Endothelial cell of umbilical vein (primary cell): ENCODE measurements around the gene GALK2. TPM values are rescaled to one million over a fixed set of nuclear protein-coding genes. Genes with fewer than 3 reads are reported as not detected.

Experiments used
- BruUV-seq: library from RNA; stranded (reverse); fragments of 400-500 nt; replicated peaks from 2 replicates; lab custom pipeline; 2021; lab: Mats Ljungman, UMichigan
- CTCF ChIA-PET: fragments of 300-600, 350-600 bp; sonication (Branson Sonifier 250); formaldehyde crosslinking; loops from one replicate; lab custom pipeline; 2021; ENCODE audit warnings: antibody characterized with exemption, inconsistent platforms; lab: Charles Lee
- POLR2A ChIA-PET: fragments of 300-600, 350-600 bp; sonication (Branson Sonifier 250); formaldehyde crosslinking; loops from one replicate; lab custom pipeline; 2021; ENCODE audit warnings: antibody characterized with exemption, inconsistent platforms; lab: Charles Lee
- DNase-seq: peaks from one replicate; pipeline ENCODE4 v3.0.0-alpha.2; 2011; ENCODE audit warnings: low read depth, low spot score
- FAIRE-seq: peaks from 2 replicates; lab custom pipeline; 2011; peaks lifted over from hg19 to GRCh38; lab: Jason Lieb, UNC
- H2AFZ ChIP-seq: 2 replicates; pipeline ENCODE4 v1.6.0; 2012; ENCODE audit warnings: low read depth, low read length, control low read depth, inconsistent platforms
- H3K27ac ChIP-seq: 2 replicates; pipeline ENCODE4 v1.5.1; 2011; ENCODE audit warnings: low read depth, mild to moderate bottlenecking, control low read depth, low read length, moderate library complexity; ENCODE audit not compliant: insufficient read depth
- H3K27me3 ChIP-seq, 2 experiments: 2 replicates each; pipeline versions ENCODE4 v1.6.0 to v1.6.1; 2011; ENCODE audit warnings: low read length in 2 of 2, mixed read lengths in 1 of 2; ENCODE audit not compliant: control insufficient read depth in 2 of 2, insufficient read depth in 2 of 2
- H3K36me3 ChIP-seq, 2 experiments: 2 replicates in 1 of 2; 3 replicates in 1 of 2; pipeline ENCODE4 v1.5.1; 2011; ENCODE audit warnings: low read length in 2 of 2, mild to moderate bottlenecking in 1 of 2, moderate library complexity in 1 of 2; ENCODE audit not compliant: control insufficient read depth in 2 of 2, insufficient read depth in 2 of 2; ENCODE audit errors: extremely low read depth in 1 of 2
- H3K4me1 ChIP-seq: 3 replicates; pipeline ENCODE4 v1.5.1; 2011; ENCODE audit warnings: mild to moderate bottlenecking, low read length; ENCODE audit not compliant: control insufficient read depth, insufficient read depth; ENCODE audit errors: extremely low read depth
- H3K4me2 ChIP-seq: 2 replicates; pipeline ENCODE4 v1.6.1; 2011; ENCODE audit warnings: low read length, control low read depth, mixed read lengths; ENCODE audit not compliant: insufficient read depth
- H3K4me3 ChIP-seq, 3 experiments: fragments of 200-600 bp in 1 of 3; sonication (generic), shearing (Covaris generic) in 1 of 3; replicated peaks in 1 of 3; 2 replicates each; pipeline ENCODE4 v1.5.1; 2011 to 2016; ENCODE audit warnings: control low read depth in 3 of 3, low read length in 3 of 3, mild to moderate bottlenecking in 2 of 3, inconsistent platforms in 1 of 3, low read depth in 1 of 3, moderate library complexity in 1 of 3; ENCODE audit not compliant: insufficient read depth in 1 of 3
- H3K79me2 ChIP-seq: 2 replicates; pipeline ENCODE4 v1.6.0; 2012; ENCODE audit warnings: low read length, inconsistent platforms; ENCODE audit not compliant: control insufficient read depth, insufficient read depth
- H3K9ac ChIP-seq: replicated peaks from 2 replicates; pipeline ENCODE3; 2011; ENCODE audit warnings: low read length, control low read depth; ENCODE audit not compliant: insufficient read depth; ENCODE audit errors: extremely low read depth
- H3K9me1 ChIP-seq: replicated peaks from 3 replicates; pipeline ENCODE4 v1.6.0; 2011; ENCODE audit warnings: mild to moderate bottlenecking, low read length; ENCODE audit not compliant: control insufficient read depth, insufficient read depth; ENCODE audit errors: extremely low read depth
- H3K9me3 ChIP-seq: replicated peaks from 2 replicates; pipeline ENCODE4 v1.5.1; 2012; ENCODE audit warnings: low read length, inconsistent platforms; ENCODE audit not compliant: control insufficient read depth, insufficient read depth
- H4K20me1 ChIP-seq: replicated peaks from 2 replicates; pipeline ENCODE3; 2011; ENCODE audit warnings: mild to moderate bottlenecking, low read length; ENCODE audit not compliant: control insufficient read depth, insufficient read depth; ENCODE audit errors: extremely low read depth
- FOS ChIP-seq: IDR thresholded peaks from 2 replicates; pipeline ENCODE4 v1.6.1; 2011; ENCODE audit warnings: mild to moderate bottlenecking, low read length, moderate library complexity, borderline replicate concordance; ENCODE audit not compliant: insufficient read depth
- GATA2 ChIP-seq: IDR thresholded peaks from 2 replicates; pipeline ENCODE4 v1.7.0; 2011; ENCODE audit warnings: low read depth, mild to moderate bottlenecking, moderate library complexity, mixed read lengths, low read length; ENCODE audit not compliant: insufficient read length, insufficient read depth
- JUN ChIP-seq: IDR thresholded peaks from 2 replicates; pipeline ENCODE4 v1.6.1; 2011; ENCODE audit warnings: borderline replicate concordance, low read depth; ENCODE audit not compliant: insufficient read length, insufficient read depth
- MAX ChIP-seq: IDR thresholded peaks from 2 replicates; pipeline ENCODE4 v1.6.1; 2011; ENCODE audit not compliant: insufficient read depth, insufficient read length
- MYC ChIP-seq: IDR thresholded peaks from one replicate; pipeline ENCODE4 v1.6.1; 2011; ENCODE audit warnings: mild to moderate bottlenecking, low read depth, low read length
- POLR2A ChIP-seq: IDR thresholded peaks from 2 replicates; pipeline ENCODE4 v1.6.1; 2012; ENCODE audit warnings: low read depth, mild to moderate bottlenecking, control low read depth, low read length
- POLR2AphosphoS5 ChIP-seq: IDR thresholded peaks from 2 replicates; pipeline ENCODE4 v1.6.1; 2012; ENCODE audit warnings: low read depth, mild to moderate bottlenecking, control low read depth, low read length, moderate library complexity; ENCODE audit not compliant: insufficient read depth
- dilution Hi-C: fragments of 300-500 bp; cut with MboI; formaldehyde crosslinking; loops from one replicate; pipeline ENCODE4 v1.15.0; 2019; ENCODE audit warnings: low sequenced_read_pairs; ENCODE audit not compliant: extremely low pct_ligation_motif_present
- intact Hi-C: fragments of 100-400 bp; cut with micrococcal nuclease; formaldehyde crosslinking; loops from one replicate; pipeline ENCODE4 v1.10.0; 2022
- polyA plus RNA-seq, 4 experiments: library from polyadenylated mRNA; depleted of rRNA in 3 of 4; stranded (reverse) in 3 of 4; unstranded in 1 of 4; fragments of >200 nt; gene quantifications; 2 replicates each; pipeline versions ENCODE4 v1.2.1 to v1.2.3, GENCODE V29; 2011 to 2012; ENCODE audit warnings: missing spikeins in 1 of 4
- total RNA-seq: library from RNA; stranded (reverse); gene quantifications from 2 replicates; pipeline ENCODE4 v1.2.3, GENCODE V29; 2021
- TF ChIP-seq, protein P1 (sequence below), 2 donors: IDR thresholded peaks; 1 replicate in 1 of 2; 2 replicates in 1 of 2; pipeline ENCODE4 v1.5.1; 2011; ENCODE audit warnings: low read length in 2 of 2, mild to moderate bottlenecking in 2 of 2, moderate library complexity in 2 of 2, control low read depth in 1 of 2, inconsistent platforms in 1 of 2, low read depth in 1 of 2; ENCODE audit not compliant: insufficient read depth in 1 of 2; ENCODE audit errors: extremely low read depth in 1 of 2

The GALK2 gene
- total and polyA plus RNA-seq, 2 donors (not counting 3 experiments of a cell fraction or from before 2014, with no cell fraction given): 19.9 to 31.3 TPM

GRCh38 chr15:49293941-49294340 lies 123.9 kb downstream of the GALK2 start:
- intact Hi-C loops: no loop called here
- H3K27ac ChIP-seq: no peak overlapping the region
- H2AFZ ChIP-seq: no peak overlapping the region
- no peaks in the 10 kb centered on the region for H3K4me1 ChIP-seq
- H3K27me3 ChIP-seq: no peaks in the 10 kb centered on the region
- CTCF ChIA-PET: interaction anchor here (0.9 kb wide), 1 partner anchor 58 kb away, joined by 3 read pairs; no protein-coding TSS in a partner anchor
- no peak overlapping the region for H3K4me2 ChIP-seq
- dilution Hi-C loops: no loop called here
- DNase-seq (no peak), FAIRE-seq (no peak)
- H3K9ac ChIP-seq: no peak overlapping the region
- POLR2A ChIA-PET: no interaction called here
- H3K79me2 ChIP-seq: no peaks in the 10 kb centered on the region
- no peaks in the 10 kb centered on the region for H3K36me3 ChIP-seq
- no peaks in the 10 kb centered on the region for H3K9me3 ChIP-seq
- no TSS peak for BruUV-seq
- H4K20me1 ChIP-seq: no peaks in the 10 kb centered on the region
- TF ChIP-seq FOS (no peak), POLR2AphosphoS5 (no peak), MYC (no peak), POLR2A (no peak), GATA2 (no peak), JUN (no peak), MAX (no peak)
- TF ChIP-seq, protein P1, sequence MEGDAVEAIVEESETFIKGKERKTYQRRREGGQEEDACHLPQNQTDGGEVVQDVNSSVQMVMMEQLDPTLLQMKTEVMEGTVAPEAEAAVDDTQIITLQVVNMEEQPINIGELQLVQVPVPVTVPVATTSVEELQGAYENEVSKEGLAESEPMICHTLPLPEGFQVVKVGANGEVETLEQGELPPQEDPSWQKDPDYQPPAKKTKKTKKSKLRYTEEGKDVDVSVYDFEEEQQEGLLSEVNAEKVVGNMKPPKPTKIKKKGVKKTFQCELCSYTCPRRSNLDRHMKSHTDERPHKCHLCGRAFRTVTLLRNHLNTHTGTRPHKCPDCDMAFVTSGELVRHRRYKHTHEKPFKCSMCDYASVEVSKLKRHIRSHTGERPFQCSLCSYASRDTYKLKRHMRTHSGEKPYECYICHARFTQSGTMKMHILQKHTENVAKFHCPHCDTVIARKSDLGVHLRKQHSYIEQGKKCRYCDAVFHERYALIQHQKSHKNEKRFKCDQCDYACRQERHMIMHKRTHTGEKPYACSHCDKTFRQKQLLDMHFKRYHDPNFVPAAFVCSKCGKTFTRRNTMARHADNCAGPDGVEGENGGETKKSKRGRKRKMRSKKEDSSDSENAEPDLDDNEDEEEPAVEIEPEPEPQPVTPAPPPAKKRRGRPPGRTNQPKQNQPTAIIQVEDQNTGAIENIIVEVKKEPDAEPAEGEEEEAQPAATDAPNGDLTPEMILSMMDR (IDR thresholded peaks at IDR 0.05; ENCODE audit: extremely low read depth in 1 of 2, insufficient read depth in 1 of 2, low read depth in 1 of 2, low read length in 2 of 2): no peak
- no peak overlapping the region for H3K4me3 ChIP-seq
- no peaks in the 10 kb centered on the region for H3K9me1 ChIP-seq
